K562 (cell line): ENCODE data around the gene B4GALNT4. TPM values are rescaled to one million over a fixed set of nuclear protein-coding genes. Genes with fewer than 3 reads are reported as not detected.

Experiments
- ATF4 ChIP-seq: fragments of 450-650 bp; formaldehyde crosslinking; IDR thresholded peaks from 2 replicates; pipeline ENCODE4 v1.4.0; 2022; ENCODE audit warnings: mild to moderate bottlenecking, moderate library complexity
- BCOR ChIP-seq: fragments of 450-650 bp; IDR thresholded peaks from 2 replicates; pipeline ENCODE4 v1.6.1; 2016
- DNMT1 ChIP-seq: fragments of 450-650 bp; IDR thresholded peaks from 2 replicates; pipeline ENCODE4 v1.6.1; 2016; ENCODE audit warnings: antibody characterized with exemption, mild to moderate bottlenecking
- ETV5 ChIP-seq: sonication (generic); formaldehyde crosslinking; IDR thresholded peaks from 2 replicates; pipeline ENCODE4 v1.4.0; 2020; ENCODE audit warnings: low read depth, mild to moderate bottlenecking, missing genetic modification reagents
- ILF3 ChIP-seq: fragments of 450-650 bp; IDR thresholded peaks from 2 replicates; pipeline ENCODE4 v1.6.1; 2018; ENCODE audit warnings: antibody characterized with exemption, mild to moderate bottlenecking, moderate library complexity, borderline replicate concordance
- KDM1A ChIP-seq, 2 experiments: fragments of 450-650 bp; IDR thresholded peaks; 2 replicates each; pipeline ENCODE4 v1.6.1; 2016; ENCODE audit warnings: mild to moderate bottlenecking in 2 of 2
- MCM3 ChIP-seq: fragments of 450-650 bp; IDR thresholded peaks from 2 replicates; pipeline ENCODE4 v1.6.1; 2016
- MEF2A ChIP-seq: IDR thresholded peaks from 2 replicates; pipeline ENCODE4 v1.6.1; 2011; ENCODE audit warnings: low read depth, mild to moderate bottlenecking, low read length, moderate library complexity; ENCODE audit not compliant: control insufficient read depth
- MYBL2 ChIP-seq, 2 experiments: fragments of 450-650 bp in 1 of 2; sonication (generic) in 1 of 2; formaldehyde crosslinking in 1 of 2; IDR thresholded peaks; 2 replicates each; pipeline versions ENCODE4 v1.6.1 to v1.8.1; 2017 to 2022; ENCODE audit warnings: borderline replicate concordance in 1 of 2, inconsistent platforms in 1 of 2, low read depth in 1 of 2, mild to moderate bottlenecking in 1 of 2, missing genetic modification reagents in 1 of 2, moderate library complexity in 1 of 2
- NRF1 ChIP-seq, 2 experiments: fragments of 450-650 bp; IDR thresholded peaks in 1 of 2; conservative IDR thresholded peaks in 1 of 2; 2 replicates each; pipeline ENCODE4 v1.6.1; 2014; ENCODE audit warnings: mild to moderate bottlenecking in 2 of 2
- POLR2B ChIP-seq: fragments of 450-650 bp; IDR thresholded peaks from 2 replicates; pipeline ENCODE4 v1.6.1; 2018; ENCODE audit warnings: low read depth; ENCODE audit not compliant: partially characterized antibody
- SETDB1 ChIP-seq: IDR thresholded peaks from one replicate; pipeline ENCODE4 v1.6.1; 2012; ENCODE audit warnings: low read length, control low read depth, inconsistent platforms
- ZEB2 ChIP-seq: fragments of 450-650 bp; IDR thresholded peaks from 2 replicates; pipeline ENCODE4 v1.6.1; 2016
- ZHX1 ChIP-seq: fragments of 150-350 bp; conservative IDR thresholded peaks from 2 replicates; pipeline ENCODE4 v1.6.1; 2014; ENCODE audit warnings: low read length
- ZNF507 ChIP-seq: conservative IDR thresholded peaks from 2 replicates; pipeline ENCODE4 v1.6.1; 2017; ENCODE audit warnings: missing genetic modification characterization, missing compliant biosample characterization
- polyA plus RNA-seq, 8 experiments: library from polyadenylated mRNA; depleted of rRNA in 4 of 8; stranded (reverse) in 5 of 8; unstranded in 3 of 8; fragments of >200 nt; fragmentation: Nextera tagmentation in 2 of 8; fragmentation: Illumina TruSeq in 1 of 8; extraction: Ambion mirVana in 2 of 8; extraction: Trizol in 1 of 8; gene quantifications; 2 replicates each; pipeline versions ENCODE4 v1.2.1 to v1.2.3, GENCODE V29; 2011 to 2014; ENCODE audit warnings: inconsistent platforms in 1 of 8, missing spikeins in 1 of 8
- total RNA-seq, 7 experiments: library from RNA; depleted of rRNA in 6 of 7; stranded (reverse); fragments of >200 nt in 6 of 7; fragmentation: Illumina TruSeq in 2 of 7; extraction: Trizol in 2 of 7; gene quantifications; 2 replicates each; pipeline versions ENCODE4 v1.2.1 to v1.2.3, GENCODE V29; 2011 to 2021; ENCODE audit warnings: low replicate concordance in 1 of 7
- TF ChIP-seq, protein P1 (sequence below): fragments of 250-450 bp; sonication (Bioruptor Pico); IDR thresholded peaks from 2 replicates; pipeline ENCODE4 v1.8.0; 2021; ENCODE audit warnings: mild to moderate bottlenecking, moderate library complexity
- TF ChIP-seq, protein P2 (sequence below), 2 experiments: fragments of 450-650 bp; IDR thresholded peaks; 2 replicates each; pipeline ENCODE4 v1.6.1; 2016
- TF ChIP-seq, protein P3 (sequence below): fragments of 450-650 bp; IDR thresholded peaks from 2 replicates; pipeline ENCODE4 v1.6.1; 2016; ENCODE audit warnings: mild to moderate bottlenecking

Gene B4GALNT4
- total and polyA plus RNA-seq, 9 of the 15 experiments (the other 6 are each of a cell fraction or from before 2014, with no cell fraction given), result 0.20 to 37.1 (median 10.8) TPM; not detected in 1

DNA sequence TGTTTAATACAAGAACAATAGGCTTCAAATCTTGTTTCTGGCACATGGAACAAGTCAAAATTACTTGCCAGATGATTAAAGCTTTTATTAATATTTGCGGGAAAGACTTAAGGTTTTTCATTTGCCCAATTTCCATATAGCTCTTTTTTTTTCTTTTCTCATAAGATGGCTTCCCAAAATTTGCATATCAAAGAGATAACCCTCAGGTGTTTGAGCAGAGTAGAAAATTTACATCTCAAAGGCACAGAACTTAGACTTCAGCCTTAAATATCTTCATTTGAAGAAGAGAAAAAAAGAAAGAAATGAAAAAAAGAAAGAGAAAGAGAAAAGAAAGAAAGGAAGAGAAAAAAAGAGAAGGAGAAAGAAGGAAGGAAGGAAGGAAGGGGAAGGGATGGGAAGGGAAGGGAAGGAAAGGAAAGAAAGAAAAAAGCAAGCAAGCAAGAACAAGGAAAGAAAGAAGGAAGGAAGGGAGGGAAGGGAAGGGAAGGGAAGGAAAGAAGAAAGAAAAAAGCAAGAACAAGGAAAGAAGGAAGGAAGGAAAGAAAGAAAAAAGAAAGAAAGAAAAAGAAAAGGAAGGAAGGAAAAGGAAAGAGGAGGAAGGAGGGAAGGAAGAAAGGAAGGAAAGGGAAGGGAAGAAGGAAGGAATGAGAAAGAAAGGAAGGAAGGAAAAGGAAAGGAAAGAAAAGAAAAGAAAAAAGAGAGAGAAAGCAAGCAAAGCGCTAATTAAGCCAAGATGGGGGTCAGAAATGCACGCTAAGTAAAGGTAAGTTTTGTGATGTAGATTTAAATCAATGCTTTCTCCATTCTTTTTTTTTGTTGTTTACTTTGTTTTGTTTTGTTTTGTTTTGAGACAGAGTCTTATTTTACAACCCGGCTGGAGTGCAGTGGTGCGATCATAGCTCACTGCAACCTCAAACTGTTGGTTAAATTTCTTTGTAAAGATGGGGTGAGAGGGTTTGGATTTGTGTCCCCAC is 28.5 kb upstream of the B4GALNT4 start (continued):
- TF ChIP-seq ZNF507 (tag) (no peak), ZEB2 (no peak; the same call in 1 of the 2 replicates), NRF1 (conservative IDR thresholded peaks at IDR 0.05 in 1 of 2, IDR thresholded peaks at IDR 0.05 in 1 of 2) (no peak), KDM1A (IDR thresholded peaks at IDR 0.05) (peak in 1 of 2 experiments; percentile 55; a peak in 1 of 4 replicates), ILF3 (no peak), BCOR (peak; percentile 39; the same call in 1 of the 2 replicates), ETV5 (CRISPR knock-in tag) (no peak), ATF4 (CRISPR knock-in tag) (no peak), DNMT1 (peak; percentile 60; the same call in 1 of the 2 replicates), MYBL2 (IDR thresholded peaks at IDR 0.05; ENCODE audit: low read depth) (peak; percentile 36; the same call in 1 of the 2 replicates), MYBL2 (CRISPR knock-in tag; IDR thresholded peaks at IDR 0.05; ENCODE audit: borderline replicate concordance) (no peak), MEF2A (no peak), POLR2B (peak; percentile 30), MCM3 (no peak), SETDB1 (no peak), ZHX1 (no peak)
- TF ChIP-seq, protein P1, sequence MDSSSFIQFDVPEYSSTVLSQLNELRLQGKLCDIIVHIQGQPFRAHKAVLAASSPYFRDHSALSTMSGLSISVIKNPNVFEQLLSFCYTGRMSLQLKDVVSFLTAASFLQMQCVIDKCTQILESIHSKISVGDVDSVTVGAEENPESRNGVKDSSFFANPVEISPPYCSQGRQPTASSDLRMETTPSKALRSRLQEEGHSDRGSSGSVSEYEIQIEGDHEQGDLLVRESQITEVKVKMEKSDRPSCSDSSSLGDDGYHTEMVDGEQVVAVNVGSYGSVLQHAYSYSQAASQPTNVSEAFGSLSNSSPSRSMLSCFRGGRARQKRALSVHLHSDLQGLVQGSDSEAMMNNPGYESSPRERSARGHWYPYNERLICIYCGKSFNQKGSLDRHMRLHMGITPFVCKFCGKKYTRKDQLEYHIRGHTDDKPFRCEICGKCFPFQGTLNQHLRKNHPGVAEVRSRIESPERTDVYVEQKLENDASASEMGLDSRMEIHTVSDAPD (CRISPR knock-in tag), result no peak
- TF ChIP-seq, protein P2, sequence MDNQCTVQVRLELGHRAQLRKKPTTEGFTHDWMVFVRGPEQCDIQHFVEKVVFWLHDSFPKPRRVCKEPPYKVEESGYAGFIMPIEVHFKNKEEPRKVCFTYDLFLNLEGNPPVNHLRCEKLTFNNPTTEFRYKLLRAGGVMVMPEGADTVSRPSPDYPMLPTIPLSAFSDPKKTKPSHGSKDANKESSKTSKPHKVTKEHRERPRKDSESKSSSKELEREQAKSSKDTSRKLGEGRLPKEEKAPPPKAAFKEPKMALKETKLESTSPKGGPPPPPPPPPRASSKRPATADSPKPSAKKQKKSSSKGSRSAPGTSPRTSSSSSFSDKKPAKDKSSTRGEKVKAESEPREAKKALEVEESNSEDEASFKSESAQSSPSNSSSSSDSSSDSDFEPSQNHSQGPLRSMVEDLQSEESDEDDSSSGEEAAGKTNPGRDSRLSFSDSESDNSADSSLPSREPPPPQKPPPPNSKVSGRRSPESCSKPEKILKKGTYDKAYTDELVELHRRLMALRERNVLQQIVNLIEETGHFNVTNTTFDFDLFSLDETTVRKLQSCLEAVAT (IDR thresholded peaks at IDR 0.05), result peak; percentile 76 to 84; a peak in 2 of 4 replicates
- TF ChIP-seq, protein P3, sequence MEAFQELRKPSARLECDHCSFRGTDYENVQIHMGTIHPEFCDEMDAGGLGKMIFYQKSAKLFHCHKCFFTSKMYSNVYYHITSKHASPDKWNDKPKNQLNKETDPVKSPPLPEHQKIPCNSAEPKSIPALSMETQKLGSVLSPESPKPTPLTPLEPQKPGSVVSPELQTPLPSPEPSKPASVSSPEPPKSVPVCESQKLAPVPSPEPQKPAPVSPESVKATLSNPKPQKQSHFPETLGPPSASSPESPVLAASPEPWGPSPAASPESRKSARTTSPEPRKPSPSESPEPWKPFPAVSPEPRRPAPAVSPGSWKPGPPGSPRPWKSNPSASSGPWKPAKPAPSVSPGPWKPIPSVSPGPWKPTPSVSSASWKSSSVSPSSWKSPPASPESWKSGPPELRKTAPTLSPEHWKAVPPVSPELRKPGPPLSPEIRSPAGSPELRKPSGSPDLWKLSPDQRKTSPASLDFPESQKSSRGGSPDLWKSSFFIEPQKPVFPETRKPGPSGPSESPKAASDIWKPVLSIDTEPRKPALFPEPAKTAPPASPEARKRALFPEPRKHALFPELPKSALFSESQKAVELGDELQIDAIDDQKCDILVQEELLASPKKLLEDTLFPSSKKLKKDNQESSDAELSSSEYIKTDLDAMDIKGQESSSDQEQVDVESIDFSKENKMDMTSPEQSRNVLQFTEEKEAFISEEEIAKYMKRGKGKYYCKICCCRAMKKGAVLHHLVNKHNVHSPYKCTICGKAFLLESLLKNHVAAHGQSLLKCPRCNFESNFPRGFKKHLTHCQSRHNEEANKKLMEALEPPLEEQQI, result peak; percentile 89
